Jurkat, Clone E6-1 (cell line): ENCODE results near the gene CEP68. TPM values are rescaled to one million over a fixed set of nuclear protein-coding genes. Genes with fewer than 3 reads are reported as not detected.
"Not testable (repeated sequence)": the region's sequence is repeated elsewhere in the genome, so short reads cannot be mapped to it uniquely, and the experiment has no call there.

Experiments
- DNase-seq: peaks from one replicate; pipeline ENCODE4 v3.0.0-alpha.2; 2011; ENCODE audit warnings: low read depth, low spot score
- H3K4me3 ChIP-seq: 2 replicates; pipeline ENCODE4 v1.5.1; 2011; ENCODE audit warnings: mild to moderate bottlenecking, low read length, control low read depth, moderate library complexity
- polyA plus RNA-seq: library from polyadenylated mRNA; unstranded; fragments of >200 nt; gene quantifications from one replicate; pipeline ENCODE4 v1.2.1, GENCODE V29; 2012; ENCODE audit warnings: missing spikeins; ENCODE audit not compliant: insufficient read length, insufficient read depth

Gene CEP68
- 12.3 TPM for polyA plus RNA-seq

DNA sequence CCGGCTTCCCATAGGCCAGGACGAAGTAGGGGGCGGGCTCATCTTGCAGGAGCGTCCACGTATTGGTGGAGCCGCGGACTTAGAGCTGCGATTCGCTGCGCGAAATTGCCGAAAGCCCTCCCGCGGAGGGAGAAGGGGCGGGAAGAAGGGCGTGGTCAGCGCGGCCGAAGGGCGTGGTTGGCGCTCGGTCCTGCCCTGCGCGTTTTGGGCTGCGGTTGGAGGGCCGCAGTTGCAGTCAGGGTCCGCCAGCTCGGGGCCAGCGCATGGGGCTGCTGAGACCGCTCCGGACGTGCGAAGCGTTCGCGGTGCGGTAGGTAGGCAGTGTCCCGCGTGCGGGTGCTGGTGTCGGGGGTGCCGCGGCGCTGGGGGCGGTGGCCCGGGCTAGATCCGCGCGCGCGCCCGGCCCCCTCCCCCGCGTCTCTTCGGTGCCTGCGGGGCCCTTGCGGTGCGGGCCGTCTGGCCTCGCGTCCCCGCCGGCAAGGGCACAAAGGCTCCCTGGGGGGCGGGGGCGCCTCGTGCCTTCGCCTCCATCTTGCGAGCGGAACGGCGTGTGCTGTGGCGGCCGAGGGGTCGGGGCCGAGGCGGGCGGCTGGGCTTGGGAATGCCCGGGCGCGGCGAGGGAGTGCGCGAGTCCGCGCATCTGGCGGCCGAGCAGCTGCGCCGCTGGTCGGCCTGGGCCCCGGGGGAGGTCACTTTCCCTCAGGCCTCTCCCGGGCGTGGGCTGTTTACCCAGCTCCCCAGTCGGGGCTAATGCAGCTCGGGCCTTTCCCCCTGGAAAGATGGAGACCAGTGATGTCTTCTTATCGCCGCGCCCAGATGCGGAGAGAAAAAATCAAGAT lies at the start of gene CEP68:
Gene CEP68, plus strand, starts transcription at position 202 of the 839 bp plus-strand sequence. CDS start 13,029 bp downstream, outside the sequence.
- peak; percentile 96 for DNase-seq
- H3K4me3 ChIP-seq = peak within 1 kb of the TSS; percentile 71

DNA sequence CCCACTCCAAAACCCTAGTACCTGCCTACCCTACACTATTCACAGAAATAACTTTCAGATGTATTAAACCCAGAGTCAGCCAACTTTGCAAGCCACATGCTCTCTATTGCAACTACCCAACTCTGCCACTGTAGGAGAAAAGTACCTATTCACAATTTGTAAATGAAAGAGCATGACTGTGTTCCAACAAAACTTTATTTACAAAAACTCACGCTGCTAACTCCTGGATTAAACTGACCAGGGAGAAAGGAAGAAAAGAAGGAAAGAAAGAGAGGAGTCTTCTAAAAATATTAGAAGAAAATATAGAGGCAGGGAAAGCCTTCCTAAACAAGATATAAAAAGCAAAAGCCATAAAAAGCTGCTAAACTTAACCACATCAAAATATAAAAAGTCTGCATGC lies 42.4 kb upstream of the CEP68 start:
- H3K4me3 ChIP-seq = no peak overlapping the region

DNA sequence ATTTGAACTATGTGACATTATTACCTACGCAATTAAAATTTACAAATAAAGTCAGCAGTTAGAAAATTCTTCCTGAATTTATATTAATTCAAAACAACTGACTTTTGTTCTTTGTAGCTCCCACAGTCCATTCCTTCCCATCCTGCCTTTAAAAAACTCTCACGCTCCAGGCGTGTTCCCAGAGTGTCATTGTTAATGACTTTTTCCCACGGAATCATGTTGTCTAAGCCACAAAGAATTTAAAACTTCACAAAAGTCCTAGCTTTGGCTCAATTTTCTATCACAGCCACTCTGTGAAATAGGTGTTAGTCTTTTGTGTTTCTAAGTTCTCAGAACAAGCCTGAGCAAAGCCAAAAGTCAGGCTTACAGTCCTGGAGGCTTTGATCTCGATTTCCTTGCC lies 40.5 kb upstream of the CEP68 start:
- no peak overlapping the region for H3K4me3 ChIP-seq
- DNase-seq = no peak

More for the DNA sequence above, 42.4 kb upstream of the CEP68 start:
- no peak for DNase-seq

DNA sequence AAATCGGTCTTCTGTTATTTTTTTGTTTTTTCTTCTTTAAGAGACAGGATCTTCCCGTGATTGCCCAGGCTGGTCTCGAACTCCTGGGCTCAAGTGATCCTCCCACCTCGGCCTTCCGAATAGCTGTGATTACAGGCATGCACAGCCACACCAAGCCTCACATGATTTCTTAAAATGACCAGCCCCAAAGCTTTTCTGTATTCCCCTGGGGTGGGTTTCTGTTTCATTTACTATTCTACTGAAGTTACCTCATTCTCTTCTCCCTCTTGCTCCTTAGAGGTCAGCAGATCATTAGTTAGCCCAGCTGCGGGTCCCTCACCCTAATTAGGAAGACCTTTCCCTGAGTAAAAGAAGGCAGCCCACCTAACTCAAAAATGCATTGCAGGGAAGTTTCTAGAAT lies 39.4 kb upstream of the CEP68 start:
- no peak for DNase-seq
- H3K4me3 ChIP-seq = no peak overlapping the region

DNA sequence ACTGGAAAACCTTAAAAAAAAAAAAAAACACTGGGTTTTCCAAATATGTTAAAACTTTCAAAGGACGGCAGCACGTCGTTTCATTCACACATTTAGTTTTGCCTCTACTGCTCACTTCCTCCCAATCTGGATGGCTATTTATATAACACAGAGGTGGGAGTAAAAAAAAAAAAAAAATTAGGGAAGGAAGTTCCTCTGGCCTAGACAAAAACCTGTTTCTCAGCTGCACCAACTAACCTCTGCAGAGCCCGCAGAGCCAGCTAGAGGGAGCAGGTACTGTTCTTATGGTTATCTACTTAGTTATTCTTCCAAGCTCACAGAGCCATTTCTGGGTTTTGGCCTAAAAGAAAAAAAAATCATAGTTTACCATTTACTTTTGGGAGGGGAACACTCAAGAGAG lies 38.9 kb upstream of the CEP68 start:
- no peak overlapping the region for H3K4me3 ChIP-seq
- DNase-seq = no peak

GRCh38 chr2:65018141-65018582 lies 38.1 kb upstream of the CEP68 start:
- DNase-seq = no peak
- H3K4me3 ChIP-seq = no peak overlapping the region

GRCh38 chr2:65019010-65019409 lies 37.2 kb upstream of the CEP68 start:
- H3K4me3 ChIP-seq = no peak overlapping the region
- DNase-seq = no peak

GRCh38 chr2:65019675-65020195 lies 36.5 kb upstream of the CEP68 start:
- H3K4me3 ChIP-seq = no peak overlapping the region
- no peak for DNase-seq

DNA sequence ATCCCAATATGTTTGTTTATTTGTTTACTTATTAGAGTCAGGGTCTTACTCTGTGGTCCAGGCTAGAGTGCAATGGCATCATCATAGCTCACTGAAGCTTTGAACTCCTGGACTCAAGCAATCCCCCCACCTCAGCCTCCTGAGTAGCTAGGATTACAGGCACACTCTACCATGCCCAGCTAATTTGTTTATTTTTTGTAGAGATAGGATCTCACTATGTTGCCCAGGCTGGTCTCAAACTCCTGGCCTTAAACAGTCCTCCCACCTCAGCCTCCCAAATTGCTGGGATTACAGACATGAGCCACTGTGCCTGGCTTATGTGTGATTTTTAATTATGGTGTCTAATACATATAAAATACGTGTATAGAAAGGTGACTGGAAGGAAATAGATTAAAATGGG lies 36.0 kb upstream of the CEP68 start:
- DNase-seq, H3K4me3 ChIP-seq: not testable (repeated sequence)

GRCh38 chr2:65020943-65021528 lies 35.2 kb upstream of the CEP68 start:
- DNase-seq = no peak
- H3K4me3 ChIP-seq = no peak overlapping the region

DNA sequence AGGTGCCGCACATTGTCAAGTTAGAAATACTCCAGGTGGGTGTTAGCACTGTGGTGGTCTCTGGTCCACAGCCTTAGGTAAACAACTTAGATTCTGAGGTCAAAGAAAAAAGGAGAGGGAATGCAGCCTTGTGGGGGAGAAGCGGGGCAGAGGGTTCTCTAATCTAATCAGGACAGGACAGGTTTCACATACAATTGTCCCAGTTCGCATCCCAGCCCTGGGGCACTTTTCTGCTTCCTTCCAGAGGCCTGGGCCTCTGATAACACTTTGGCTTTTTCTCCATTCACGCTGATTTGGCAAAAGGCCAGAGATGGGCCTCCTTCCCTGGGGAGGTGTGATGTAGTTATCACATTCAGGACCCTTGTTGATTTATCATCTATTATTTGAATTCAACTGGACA lies 34.5 kb upstream of the CEP68 start:
- no peak overlapping the region for H3K4me3 ChIP-seq
- DNase-seq = no peak

DNA sequence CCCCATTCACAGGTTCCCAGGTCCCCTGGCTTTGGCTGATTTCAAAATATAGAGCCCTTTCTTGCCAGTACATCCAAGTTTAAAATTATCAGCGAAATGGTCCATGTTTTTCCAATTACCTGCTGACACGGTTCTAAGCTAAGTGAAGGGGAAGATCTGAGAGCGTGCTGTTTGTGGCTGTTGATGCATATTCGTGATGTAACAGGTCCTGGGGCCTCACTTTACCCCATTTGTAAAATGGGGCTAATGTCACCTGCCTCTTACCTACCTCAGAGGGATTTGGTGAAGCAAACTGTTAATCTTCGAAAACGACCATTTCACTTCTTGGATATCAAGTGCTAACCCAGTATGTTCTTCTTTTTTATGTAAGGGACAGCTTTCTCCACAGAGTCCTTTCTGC lies 34.0 kb upstream of the CEP68 start:
- no peak overlapping the region for H3K4me3 ChIP-seq
- no peak for DNase-seq

DNA sequence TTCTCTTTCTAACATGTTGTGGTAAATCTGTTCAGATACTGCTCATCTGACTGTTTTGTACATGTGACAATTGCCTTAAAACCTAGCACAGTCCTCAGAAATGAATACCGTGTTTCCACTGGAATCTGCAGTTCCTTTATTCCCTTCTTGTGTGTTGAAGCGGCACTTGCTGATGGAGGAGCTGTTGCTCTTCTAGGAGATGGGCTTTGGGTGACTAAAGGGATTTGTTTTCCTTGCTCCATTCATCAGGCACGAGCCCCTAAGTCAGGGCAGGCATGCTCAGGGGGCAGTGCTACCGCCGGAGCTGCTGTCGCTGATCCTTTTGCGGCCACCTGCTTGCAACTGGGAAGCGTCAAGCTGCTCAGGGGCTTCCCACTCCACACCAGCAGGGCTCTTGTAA lies 32.5 kb upstream of the CEP68 start:
- H3K4me3 ChIP-seq = no peak overlapping the region
- DNase-seq = no peak

GRCh38 chr2:65024149-65024829 lies 31.9 kb upstream of the CEP68 start:
- no peak overlapping the region for H3K4me3 ChIP-seq
- DNase-seq = no peak

- no peak overlapping the region for H3K4me3 ChIP-seq
- DNase-seq = peak; percentile 60
These were observed 30.6 kb upstream of the CEP68 start for GRCh38 chr2:65025453-65026123.

GRCh38 chr2:65026154-65026553 lies 30.1 kb upstream of the CEP68 start:
- no peak overlapping the region for H3K4me3 ChIP-seq
- DNase-seq = no peak

GRCh38 chr2:65026704-65027464 lies 29.3 kb upstream of the CEP68 start:
- H3K4me3 ChIP-seq = no peak overlapping the region

DNA sequence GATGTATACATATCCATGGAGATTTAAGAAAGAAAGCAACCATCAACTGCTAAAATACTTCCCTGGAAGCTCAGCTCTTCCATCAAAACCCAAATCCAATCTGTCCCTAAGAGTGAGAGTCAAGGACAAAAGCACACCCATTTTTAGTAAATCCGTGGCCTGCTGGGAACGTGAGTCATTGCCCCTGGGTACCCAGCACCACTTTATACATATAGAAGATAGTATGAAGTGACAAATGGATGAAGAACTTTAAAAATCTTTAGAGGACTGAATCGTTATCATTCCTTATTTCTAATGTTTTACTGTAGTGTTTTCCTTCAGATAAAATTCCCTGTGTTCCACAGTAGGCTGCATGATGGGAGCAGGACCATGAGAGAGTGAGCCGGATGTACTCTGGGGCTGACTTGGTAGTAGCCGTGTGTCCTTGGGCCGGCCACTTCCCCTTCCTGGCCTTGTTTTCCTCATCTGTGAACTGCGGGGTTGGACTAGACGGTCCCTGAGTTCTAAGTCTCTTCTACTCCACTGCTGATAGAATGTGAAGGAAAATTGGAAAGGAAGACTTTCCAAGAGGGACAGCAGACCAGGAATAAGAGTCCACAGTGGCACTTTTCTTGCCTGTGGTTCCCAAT lies 28.5 kb upstream of the CEP68 start:
- no peak for DNase-seq
- no peak overlapping the region for H3K4me3 ChIP-seq

More at GRCh38 chr2:65026704-65027464, 29.3 kb upstream of the CEP68 start:
- DNase-seq = no peak
